ENCODE results near the gene SFXN2.

SFXN2 gene

DNA sequence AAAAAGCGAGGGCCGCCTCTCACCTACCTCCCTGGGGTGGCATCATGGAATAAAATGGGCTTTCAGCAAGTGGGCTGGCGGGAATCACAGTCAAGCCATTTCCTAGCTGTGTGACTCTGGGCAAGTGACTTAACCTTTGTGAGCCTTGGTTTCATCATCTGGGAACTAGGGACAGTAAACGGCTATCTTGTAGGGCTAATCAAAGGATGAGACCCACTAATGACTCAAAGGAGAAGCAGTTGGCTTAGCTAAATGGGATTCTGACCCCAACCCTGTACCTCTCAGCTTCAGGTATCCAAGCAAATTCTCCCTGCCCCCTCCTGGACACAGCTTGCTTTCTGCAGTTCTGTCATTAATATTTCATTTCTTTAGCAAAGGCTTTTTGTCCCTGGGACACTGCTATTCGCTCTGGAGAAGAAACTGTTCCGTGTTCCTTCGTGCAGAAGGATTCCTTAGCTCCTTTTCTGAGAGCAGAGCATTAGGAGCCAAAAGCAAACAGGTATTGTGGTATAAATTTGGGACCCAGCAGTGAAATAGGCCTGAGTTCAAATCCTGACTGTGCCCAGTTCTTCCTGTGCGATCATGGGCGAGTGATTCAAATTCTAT, 44.3 kb upstream of the SFXN2 start:
- no peak for DNase-seq (ENCODE audit: low read depth, low spot score)
- H3K4me3 ChIP-seq (ENCODE audit: low read depth, low read length), result no peak overlapping the region
- TF ChIP-seq, protein P1, sequence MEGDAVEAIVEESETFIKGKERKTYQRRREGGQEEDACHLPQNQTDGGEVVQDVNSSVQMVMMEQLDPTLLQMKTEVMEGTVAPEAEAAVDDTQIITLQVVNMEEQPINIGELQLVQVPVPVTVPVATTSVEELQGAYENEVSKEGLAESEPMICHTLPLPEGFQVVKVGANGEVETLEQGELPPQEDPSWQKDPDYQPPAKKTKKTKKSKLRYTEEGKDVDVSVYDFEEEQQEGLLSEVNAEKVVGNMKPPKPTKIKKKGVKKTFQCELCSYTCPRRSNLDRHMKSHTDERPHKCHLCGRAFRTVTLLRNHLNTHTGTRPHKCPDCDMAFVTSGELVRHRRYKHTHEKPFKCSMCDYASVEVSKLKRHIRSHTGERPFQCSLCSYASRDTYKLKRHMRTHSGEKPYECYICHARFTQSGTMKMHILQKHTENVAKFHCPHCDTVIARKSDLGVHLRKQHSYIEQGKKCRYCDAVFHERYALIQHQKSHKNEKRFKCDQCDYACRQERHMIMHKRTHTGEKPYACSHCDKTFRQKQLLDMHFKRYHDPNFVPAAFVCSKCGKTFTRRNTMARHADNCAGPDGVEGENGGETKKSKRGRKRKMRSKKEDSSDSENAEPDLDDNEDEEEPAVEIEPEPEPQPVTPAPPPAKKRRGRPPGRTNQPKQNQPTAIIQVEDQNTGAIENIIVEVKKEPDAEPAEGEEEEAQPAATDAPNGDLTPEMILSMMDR (IDR thresholded peaks at IDR 0.05; ENCODE audit: insufficient read depth, low read length, missing control alignments), result no peak
- POLR2A ChIA-PET, result interaction anchor here (0.8 kb wide), 1 partner anchor 9 kb away, joined by 5 read pairs; no protein-coding TSS in a partner anchor
- CTCF ChIA-PET, result interaction anchor here (1.1 to 2.9 kb wide), 8 partner anchors 8 to 167 kb away, joined by 3 to 16 read pairs (median 5); partner anchors contain the start of gene TRIM8

DNA sequence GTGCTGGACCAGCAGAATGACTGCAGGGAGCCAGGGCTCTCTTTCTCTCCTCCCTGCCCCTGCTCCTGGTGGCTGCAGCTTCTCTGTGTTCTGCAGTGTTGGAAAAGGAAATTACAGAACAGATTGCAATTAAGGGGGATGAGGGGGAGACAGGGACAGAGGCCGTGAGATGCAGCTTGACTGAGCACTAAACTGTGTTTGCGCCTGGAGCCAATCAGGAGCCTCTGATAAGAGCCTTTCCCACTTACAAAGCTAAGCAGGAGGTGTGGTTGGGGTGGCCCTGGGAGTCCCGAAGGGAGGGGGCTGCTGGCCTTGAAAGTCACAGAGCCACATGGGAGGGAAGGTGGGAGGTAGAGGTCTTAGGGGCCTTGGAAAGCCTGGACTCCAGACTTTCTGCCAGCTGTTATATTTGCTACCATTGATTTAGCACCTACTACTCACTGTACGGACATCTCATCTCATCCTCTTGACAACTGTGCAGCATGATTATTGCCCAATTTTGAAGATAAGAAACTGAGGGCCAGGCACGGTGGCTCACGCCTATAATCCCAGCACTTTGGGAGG, 43.5 kb upstream of the SFXN2 start:
- TF ChIP-seq, protein P1 (IDR thresholded peaks at IDR 0.05; ENCODE audit: insufficient read depth, low read length, missing control alignments), result no peak
- no peak overlapping the region for H3K4me3 ChIP-seq (ENCODE audit: low read depth, low read length)
- CTCF ChIA-PET, result interaction anchor here (1.0 to 2.9 kb wide), 5 partner anchors 13 to 167 kb away, joined by 4 to 11 read pairs (median 4); partner anchors contain the start of genes SUFU and TRIM8
- POLR2A ChIA-PET, result no interaction called here
- DNase-seq (ENCODE audit: low read depth, low spot score), result no peak

- no peak for DNase-seq (ENCODE audit: low read depth, low spot score)
- ChIA-PET CTCF (interaction anchor here (0.9 to 8.7 kb wide), 8 partner anchors 9 to 274 kb away, joined by 3 to 95 read pairs (median 4); partner anchors contain the start of genes ACTR1A, ARL3, SFXN2 and TRIM8), POLR2A (interaction anchor here (0.6 to 1.3 kb wide), 2 partner anchors 17 to 27 kb away, joined by 3 read pairs; no protein-coding TSS in a partner anchor)
- H3K4me3 ChIP-seq (ENCODE audit: low read depth, low read length), result no peak overlapping the region
- TF ChIP-seq, protein P1 (IDR thresholded peaks at IDR 0.05; ENCODE audit: insufficient read depth, low read length, missing control alignments), result no peak
These were observed 41.1 kb upstream of the SFXN2 start for GRCh38 chr10:102673236-102673818.

DNA sequence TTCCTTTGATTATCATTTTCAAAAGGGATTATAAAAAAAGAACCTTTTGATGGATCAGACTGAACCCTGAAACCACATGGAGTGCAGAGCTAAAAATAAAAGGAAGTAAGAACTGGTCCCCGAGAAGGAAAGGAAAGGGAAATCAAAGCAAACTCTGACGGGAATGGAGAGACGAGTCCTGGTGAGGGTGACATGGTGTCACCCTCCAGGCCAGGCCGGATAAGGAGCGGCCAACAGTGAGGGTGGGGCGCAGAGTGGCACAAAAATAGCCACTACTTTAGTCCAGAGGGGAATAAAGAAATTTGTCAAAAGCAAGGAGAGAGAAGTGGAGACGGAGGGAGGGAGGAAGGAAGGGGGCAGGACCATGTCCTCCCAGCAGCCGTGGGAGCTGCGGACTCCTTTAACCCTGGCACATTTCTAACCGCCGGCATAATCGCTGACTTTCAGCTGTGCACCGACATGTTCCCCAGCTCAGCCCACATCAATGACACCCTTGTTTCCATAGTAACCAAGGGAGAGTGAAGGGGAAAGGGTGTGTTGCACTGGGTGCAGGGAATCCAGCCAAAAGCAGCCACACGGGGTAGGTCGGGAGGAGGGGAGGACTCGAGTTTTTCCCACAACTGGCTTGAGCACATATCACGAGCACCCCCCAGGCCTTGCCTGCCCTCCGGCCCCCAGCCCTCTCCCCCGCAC, 40.5 kb upstream of the SFXN2 start:
- CTCF ChIA-PET, result interaction anchor here (0.8 to 8.7 kb wide), 10 partner anchors 10 to 275 kb away, joined by 3 to 95 read pairs (median 4); partner anchors contain the start of genes ACTR1A, ARL3, SFXN2 and TRIM8
- POLR2A ChIA-PET, result interaction anchor here (0.6 to 3.3 kb wide), 3 partner anchors 16 to 29 kb away, joined by 3 to 35 read pairs (median 3); partner anchors contain the start of gene TRIM8
- TF ChIP-seq, protein P1 (IDR thresholded peaks at IDR 0.05; ENCODE audit: insufficient read depth, low read length, missing control alignments), result no peak
- DNase-seq (ENCODE audit: low read depth, low spot score), result no peak
- H3K4me3 ChIP-seq (ENCODE audit: low read depth, low read length), result peak overlapping the region; percentile 29; the same call in 1 of the 2 replicates

DNA sequence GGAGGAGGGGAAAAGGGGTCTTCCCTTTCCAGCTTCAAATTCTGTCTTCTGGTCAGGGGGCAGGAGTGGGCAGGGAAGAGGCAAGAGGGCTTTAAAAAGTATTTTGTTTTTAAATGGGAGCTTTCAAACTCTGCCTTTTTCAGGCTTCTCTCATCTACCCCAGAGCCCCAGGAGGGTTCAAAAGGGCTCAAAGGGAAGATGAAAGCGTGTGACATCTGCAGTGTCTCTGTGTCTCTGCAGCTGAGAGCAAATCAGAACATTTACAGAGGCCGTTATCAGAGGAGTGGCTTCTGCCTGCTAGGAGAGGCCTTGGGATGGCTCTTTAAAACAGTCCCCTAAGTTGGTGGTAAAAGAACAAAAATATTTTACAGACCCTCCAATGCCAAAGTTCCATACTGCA, 39.9 kb upstream of the SFXN2 start:
- CTCF ChIA-PET, result interaction anchor here (0.8 to 8.7 kb wide), 7 partner anchors 11 to 227 kb away, joined by 3 to 95 read pairs (median 4); partner anchors contain the start of genes ARL3, SFXN2 and TRIM8
- no peak overlapping the region; the same call in 1 of the 2 replicates for H3K4me3 ChIP-seq (ENCODE audit: low read depth, low read length)
- DNase-seq (ENCODE audit: low read depth, low spot score), result no peak
- POLR2A ChIA-PET, result interaction anchor here (1.6 to 3.3 kb wide), 2 partner anchors 20 to 29 kb away, joined by 5 to 35 read pairs; partner anchors contain the start of gene TRIM8
- TF ChIP-seq, protein P1 (IDR thresholded peaks at IDR 0.05; ENCODE audit: insufficient read depth, low read length, missing control alignments), result no peak
